ENCODE results near the gene TRAPPC2.
A peak's percentile ranks its signal among the peaks of the same experiment; 100 is the strongest.
"Not testable (repeated sequence)": the region's sequence is repeated elsewhere in the genome, so short reads cannot be mapped to it uniquely, and the experiment has no call there.

Gene TRAPPC2

GRCh38 chrX:13697455-13697854 lies 37.0 kb downstream of the TRAPPC2 start:
- DNase-seq = no peak

DNA sequence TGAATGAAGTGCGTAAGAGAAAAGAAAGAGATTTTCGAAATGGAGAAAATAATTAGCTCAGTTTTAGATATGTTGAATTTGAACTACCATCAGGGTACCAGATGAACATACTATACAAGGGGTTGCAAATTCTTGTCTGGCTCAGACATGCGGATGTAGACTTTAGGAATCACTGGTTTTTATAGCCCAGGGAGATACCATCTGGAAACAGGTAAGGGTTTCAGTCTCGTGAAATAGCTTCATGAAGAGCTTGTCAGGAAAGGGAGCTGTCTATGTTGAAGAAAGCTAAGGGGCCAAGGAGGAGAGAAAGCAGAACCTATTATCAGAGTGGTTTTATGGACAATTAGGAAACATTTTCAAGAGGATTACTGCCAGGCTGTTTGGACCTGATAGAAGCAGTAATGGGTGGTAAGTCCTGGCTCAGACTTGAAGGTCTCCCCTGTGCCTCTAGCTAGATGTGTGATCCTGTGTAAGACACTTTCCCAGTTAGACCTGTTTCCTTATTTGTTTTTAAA lies 38.8 kb downstream of the TRAPPC2 start:
- DNase-seq = no peak

DNA sequence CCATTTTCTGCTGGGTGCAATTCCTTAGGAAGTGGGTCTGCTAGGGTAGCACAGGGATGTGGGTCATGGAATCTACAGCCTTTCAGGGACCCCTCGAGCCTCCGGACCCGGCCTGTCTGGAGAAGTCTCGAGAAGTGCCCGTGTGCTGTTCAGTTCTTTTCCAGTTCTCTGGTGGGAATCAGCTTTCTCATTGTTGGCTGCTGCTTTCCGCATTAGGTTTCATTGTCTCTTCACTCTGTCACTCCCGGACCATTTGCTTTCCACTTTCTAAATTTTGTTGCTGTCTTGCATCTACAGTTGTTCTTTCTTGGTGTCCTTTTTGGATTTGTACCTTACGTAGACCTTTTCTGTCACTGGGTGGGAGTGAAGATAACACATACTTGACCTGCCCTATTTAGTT lies 39.4 kb downstream of the TRAPPC2 start:
- no peak for DNase-seq

- no peak for DNase-seq
Observed at GRCh38 chrX:13694359-13694758, 40.1 kb downstream of the TRAPPC2 start.

- DNase-seq = no peak
Observed at GRCh38 chrX:13693341-13693961, 41.0 kb downstream of the TRAPPC2 start.

DNA sequence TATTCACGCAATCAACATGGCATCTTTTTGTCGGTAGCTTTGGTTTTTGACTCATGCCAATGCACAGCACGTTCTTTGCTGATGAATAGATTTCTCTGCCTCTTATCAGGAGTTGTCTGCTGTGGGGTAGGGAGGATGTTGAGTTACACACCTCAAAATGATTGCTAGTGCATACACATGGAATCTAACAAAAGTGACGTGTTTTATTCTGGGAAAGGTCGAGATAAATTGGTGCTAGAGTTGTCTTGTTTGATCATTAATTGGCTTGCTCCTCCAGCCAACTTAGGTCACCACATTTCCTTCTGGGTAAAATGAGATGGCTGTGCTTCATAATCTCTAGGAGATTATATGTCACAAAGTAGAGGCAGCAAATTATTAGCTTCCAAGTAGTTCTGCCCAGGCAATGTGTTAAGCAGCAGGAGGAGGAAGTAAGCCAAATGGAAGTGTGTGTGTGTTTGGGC lies 41.6 kb downstream of the TRAPPC2 start:
- DNase-seq = no peak

GRCh38 chrX:13691841-13692371 lies 42.5 kb downstream of the TRAPPC2 start:
- DNase-seq = no peak

DNA sequence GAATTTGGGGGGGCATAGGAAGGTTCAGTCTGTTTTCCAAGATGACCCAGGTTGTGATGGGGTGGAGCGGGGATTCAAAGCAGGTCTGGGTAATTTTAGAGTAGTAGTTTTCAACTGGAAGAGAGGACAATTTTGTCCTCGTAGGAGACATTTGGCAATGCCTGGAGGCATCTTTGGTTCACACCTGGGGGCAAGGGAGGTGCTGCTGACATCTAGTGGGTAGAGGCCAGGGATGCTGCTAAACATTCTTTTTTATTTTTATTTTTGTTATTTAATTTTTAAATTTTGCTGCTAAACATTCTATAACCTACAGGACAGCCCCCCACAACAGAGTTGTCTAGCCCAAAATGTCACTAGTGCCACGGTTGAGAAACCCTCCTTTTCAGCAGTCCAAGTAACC lies 43.6 kb downstream of the TRAPPC2 start:
- no peak for DNase-seq

DNA sequence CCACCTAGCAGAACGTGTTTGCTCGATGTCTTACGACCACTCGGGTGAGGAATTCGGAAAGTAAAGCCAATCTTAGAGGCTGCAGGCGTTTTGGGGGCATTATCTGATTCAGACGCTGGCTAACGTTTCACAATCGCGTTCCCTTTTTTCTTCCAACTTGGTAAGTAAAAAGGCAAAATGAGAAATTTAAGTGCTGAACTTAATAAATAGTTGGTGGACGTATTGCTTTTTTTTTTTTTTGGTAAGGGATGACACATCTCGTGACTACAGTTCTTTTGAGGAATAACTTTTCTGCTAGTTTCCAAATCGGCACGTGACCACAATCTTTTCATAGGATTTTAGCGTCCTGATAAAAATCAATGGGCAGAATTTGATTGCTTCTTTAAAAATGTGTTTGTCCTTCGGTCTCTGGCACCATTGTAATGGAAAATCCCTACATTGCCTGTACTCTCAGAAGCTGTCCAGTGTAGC lies 44.6 kb downstream of the TRAPPC2 start:
- DNase-seq = no peak

GRCh38 chrX:13688958-13689740 lies 45.3 kb downstream of the TRAPPC2 start, which contains the start of gene RAB9A:
Gene RAB9A, plus strand, starts transcription at chrX:13689128. Its CDS starts 19,619 bp downstream, at chrX:13708747.
- DNase-seq = peak; percentile 39 to 82

DNA sequence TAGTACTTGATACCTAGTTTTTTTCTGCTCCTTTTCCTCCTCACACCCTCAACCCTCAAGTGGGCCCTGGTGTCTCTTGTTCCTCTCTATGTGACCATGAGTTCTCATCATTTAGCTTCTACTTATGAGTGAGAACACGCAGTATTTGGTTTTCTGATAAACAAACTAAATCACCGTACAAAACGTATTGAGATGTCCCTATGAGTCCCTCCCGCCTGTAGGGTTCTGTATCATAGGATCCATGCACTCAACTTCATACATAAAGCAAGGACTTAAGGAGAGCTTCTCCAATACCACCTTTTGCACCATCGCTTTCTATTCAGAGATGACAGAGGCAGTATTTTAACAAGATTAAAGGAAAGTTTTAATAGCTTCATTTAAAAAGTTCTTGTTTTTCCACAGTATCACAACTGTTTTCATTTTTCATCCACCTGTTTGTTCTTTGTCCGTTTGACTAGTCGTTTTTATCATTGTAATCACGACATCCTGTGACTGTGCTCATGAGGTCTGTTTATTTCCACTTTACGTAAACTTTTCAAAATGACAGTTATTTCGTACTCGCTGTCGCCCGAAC lies 45.9 kb downstream of the TRAPPC2 start:
- DNase-seq = no peak

GRCh38 chrX:13687203-13687602 lies 47.2 kb downstream of the TRAPPC2 start:
- no peak for DNase-seq

DNA sequence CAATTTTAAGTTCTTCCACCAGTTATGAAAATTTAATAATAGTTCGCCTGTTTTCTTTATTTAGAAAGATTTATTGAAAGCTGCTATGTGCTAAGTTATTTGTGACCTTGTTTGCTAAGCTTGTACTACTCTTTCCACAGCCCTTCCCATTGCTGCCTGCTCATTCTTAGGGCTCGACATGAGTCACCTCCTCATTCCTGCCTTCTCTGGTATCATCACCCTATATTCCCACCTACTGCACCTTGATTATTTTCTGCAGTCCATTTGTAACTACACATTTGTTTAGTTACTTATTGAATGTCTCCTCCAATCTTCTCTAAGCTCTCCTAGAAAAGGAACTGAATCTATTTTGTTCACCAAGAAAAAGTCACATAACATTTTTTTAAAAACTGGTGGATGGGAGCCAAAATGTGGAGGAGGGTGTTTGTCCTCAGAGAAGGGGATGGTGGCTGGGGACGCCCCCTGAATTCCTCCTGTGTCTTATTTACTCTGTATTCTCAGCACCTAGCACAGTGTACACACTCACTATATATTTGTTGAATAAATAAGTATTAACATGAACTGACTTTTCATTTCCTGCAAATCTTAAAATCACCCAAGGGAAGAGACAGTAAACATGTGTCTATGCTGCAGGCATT lies 49.2 kb downstream of the TRAPPC2 start:
- DNase-seq = no peak

- DNase-seq = no peak
Observed at GRCh38 chrX:13684361-13684760, 50.1 kb downstream of the TRAPPC2 start.

- DNase-seq = no peak
Observed at GRCh38 chrX:13681595-13681994, 52.8 kb downstream of the TRAPPC2 start.

DNA sequence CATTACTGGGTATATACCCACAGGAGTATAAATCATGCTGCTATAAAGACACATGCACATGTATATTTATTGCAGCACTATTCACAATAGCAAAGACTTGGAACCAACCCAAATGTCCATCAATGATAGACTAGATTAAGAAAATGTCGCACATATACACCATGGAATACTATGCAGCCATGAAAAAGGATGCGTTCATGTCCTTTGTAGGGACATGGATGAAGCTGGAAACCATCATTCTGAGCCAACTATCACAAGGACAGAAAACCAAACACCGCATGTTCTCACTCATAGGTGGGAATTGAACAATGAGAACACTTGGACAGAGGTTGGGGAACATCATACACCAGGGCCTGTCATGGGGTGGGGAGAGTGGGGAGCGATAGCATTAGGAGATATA lies 54.7 kb downstream of the TRAPPC2 start:
- not testable (repeated sequence) for DNase-seq

DNA sequence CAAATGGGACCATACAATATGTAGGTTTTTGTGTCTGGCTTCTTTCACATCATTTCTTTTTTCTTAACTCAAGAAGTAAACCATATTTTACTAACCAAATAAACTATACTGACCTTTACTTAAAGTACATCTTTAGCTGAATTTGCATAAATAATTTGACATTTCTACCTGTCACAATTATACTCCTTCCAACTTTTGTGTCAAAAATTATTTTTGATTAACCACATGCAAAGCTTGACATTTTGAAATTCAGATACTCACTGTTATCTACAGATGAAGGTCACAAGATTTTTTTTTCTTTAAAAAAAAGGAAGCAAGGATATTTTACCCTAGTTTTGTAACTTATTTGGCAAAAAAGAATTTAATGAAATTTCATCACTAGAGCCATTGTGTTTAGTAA lies 57.5 kb downstream of the TRAPPC2 start:
- DNase-seq = no peak

DNA sequence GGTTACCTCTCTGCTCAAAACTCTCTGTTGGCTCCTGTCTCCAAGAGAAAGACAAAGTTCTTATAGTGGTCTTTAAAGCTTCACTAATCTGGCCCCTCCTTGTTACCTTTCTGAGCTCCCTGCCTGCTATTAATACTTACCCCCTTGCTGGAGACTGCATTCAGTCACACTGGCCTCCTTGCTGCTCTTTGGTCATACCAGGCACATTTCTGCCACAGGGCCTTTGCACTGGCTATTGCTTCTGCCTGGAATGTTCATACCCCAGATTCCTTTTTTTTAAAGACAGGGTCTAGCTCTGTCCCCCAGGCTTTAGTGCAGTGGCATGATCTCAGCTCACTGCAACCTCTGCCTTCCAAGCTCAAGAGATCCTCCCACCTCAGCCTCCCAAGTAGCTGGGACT lies 61.4 kb downstream of the TRAPPC2 start:
- no peak for DNase-seq

GRCh38 chrX:13670197-13670596 lies 64.2 kb downstream of the TRAPPC2 start:
- no peak for DNase-seq

DNA sequence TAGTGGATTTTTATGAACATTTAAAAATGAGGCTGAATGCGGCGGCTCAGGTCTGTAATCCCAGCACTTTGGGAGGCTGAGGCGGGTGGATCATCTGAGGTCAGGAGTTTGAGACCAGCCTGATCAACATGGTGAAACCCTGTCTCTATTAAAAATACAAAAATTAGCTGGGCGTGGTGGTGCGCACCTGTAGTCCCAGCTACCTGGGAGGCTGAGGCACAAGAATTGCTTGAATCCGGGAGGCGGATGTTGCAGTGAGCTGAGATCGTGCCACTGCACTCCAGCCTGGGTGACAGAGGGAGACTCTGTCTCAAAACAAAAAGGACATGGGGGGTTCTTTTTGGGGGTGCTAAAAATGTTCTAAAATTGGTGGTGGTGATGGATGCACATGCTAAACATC lies 64.7 kb downstream of the TRAPPC2 start:
- not testable (repeated sequence) for DNase-seq

DNA sequence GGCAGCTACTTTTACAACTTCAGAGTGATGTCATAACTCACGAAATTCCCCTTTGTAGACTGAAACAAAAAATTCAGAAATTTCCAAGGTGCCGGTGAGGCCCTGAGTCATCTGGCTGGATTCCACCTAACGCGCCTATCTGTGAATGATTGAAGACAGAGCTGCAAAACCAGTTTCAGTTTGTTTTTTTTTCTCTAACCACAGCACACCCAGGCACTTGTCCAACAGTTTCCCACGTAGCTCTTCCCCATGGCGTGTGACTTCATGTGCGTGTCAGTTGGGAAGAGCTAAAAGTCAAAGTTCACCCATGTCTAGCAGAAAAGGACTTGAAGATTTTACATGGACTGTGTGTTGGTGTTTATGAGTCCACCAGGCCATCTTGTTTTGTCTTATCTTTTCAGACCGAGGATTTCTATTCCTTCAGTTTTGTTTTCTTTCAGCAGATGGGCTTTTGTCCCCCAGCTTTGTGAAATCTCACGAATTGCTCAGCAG lies 65.1 kb downstream of the TRAPPC2 start:
- DNase-seq = peak in 1 of 2 experiments; percentile 6

DNA sequence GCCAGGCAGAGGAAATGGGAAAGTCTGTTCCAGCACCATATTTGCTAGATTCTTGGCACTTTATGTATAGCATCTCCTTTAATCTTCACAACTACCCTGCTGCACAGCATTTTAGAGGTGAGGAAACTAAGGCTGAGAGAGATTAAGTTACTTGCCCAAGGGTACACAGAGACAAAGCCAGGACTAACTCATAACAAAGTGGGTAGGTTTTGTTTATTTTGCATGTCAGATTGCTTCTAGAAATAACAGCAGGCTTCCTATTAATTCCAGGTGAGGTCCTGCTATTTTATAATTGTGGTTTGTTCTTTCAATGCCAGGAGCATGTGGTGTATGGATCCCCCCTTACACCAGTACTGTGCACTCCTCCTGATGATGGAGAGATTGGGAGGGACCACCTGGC lies 66.5 kb downstream of the TRAPPC2 start:
- DNase-seq = no peak

GRCh38 chrX:13666836-13667235 lies 67.6 kb downstream of the TRAPPC2 start:
- DNase-seq = no peak
